A673 (cell line): Measurements from ENCODE around the gene STARD7. TPM values are rescaled to one million over a fixed set of nuclear protein-coding genes. Genes with fewer than 3 reads are reported as not detected.

Source experiments
- BruUV-seq: library from RNA; stranded (reverse); fragments of 400-500 nt; replicated peaks from 2 replicates; lab custom pipeline; 2021; lab: Mats Ljungman, UMichigan
- CTCF ChIA-PET: fragments of 300-600 bp; sonication (Branson Sonifier 250); formaldehyde crosslinking; loops from one replicate; lab custom pipeline; 2022; ENCODE audit warnings: antibody characterized with exemption; lab: Charles Lee
- POLR2A ChIA-PET: fragments of 300-600 bp; sonication (Branson Sonifier 250); formaldehyde crosslinking; loops from one replicate; lab custom pipeline; 2022; ENCODE audit warnings: antibody characterized with exemption; ENCODE audit not compliant: low non-redundant PET; lab: Charles Lee
- DNase-seq: peaks from one replicate; pipeline ENCODE4 v3.0.0-alpha.2; 2015; ENCODE audit warnings: low spot score
- H3K27ac ChIP-seq: fragments of 200-600 bp; sonication (generic); 2 replicates; pipeline ENCODE4 v1.5.1; 2016; ENCODE audit warnings: mixed run types, low read depth, mild to moderate bottlenecking, mixed read lengths, antibody characterized with exemption, low read length; ENCODE audit not compliant: poor library complexity, severe bottlenecking
- H3K27me3 ChIP-seq: fragments of 200-600 bp; sonication (generic); replicated peaks from 2 replicates; pipeline ENCODE4 v1.6.1; 2017; ENCODE audit warnings: mixed run types, low read depth, mild to moderate bottlenecking, mixed read lengths, antibody characterized with exemption, low read length; ENCODE audit not compliant: insufficient read depth, poor library complexity
- H3K36me3 ChIP-seq: fragments of 200-600 bp; sonication (generic); 2 replicates; pipeline ENCODE4 v1.6.1; 2016; ENCODE audit warnings: mixed run types, mild to moderate bottlenecking, mixed read lengths, antibody characterized with exemption, low read length; ENCODE audit not compliant: insufficient read depth, poor library complexity, severe bottlenecking
- H3K4me1 ChIP-seq: fragments of 200-600 bp; sonication (generic); 2 replicates; pipeline ENCODE4 v1.6.1; 2017; ENCODE audit warnings: mixed run types, mild to moderate bottlenecking, mixed read lengths, antibody characterized with exemption, low read length; ENCODE audit not compliant: insufficient read depth, poor library complexity, severe bottlenecking
- H3K4me3 ChIP-seq: fragments of 200-600 bp; sonication (generic); 2 replicates; pipeline ENCODE4 v1.5.1; 2016; ENCODE audit warnings: low read depth, mixed run types, mild to moderate bottlenecking, mixed read lengths, low read length; ENCODE audit not compliant: poor library complexity, severe bottlenecking
- H3K9me3 ChIP-seq: fragments of 200-600 bp; sonication (generic); 2 replicates; pipeline ENCODE4 v1.6.1; 2016; ENCODE audit warnings: mixed run types, low read depth, mild to moderate bottlenecking, mixed read lengths, antibody characterized with exemption, low read length; ENCODE audit not compliant: poor library complexity, severe bottlenecking
- CTCF ChIP-seq: fragments of 300-800, 200-600 bp; sonication (generic); conservative IDR thresholded peaks from 2 replicates; pipeline ENCODE4 v1.5.1; 2017; ENCODE audit warnings: low read depth, mild to moderate bottlenecking, antibody characterized with exemption, low read length, moderate library complexity, mixed read lengths
- EZH2 ChIP-seq: fragments of 200-600 bp; sonication (generic); IDR thresholded peaks from 2 replicates; pipeline ENCODE4 v1.6.1; 2017; ENCODE audit warnings: borderline replicate concordance, low read depth, mild to moderate bottlenecking, mixed read lengths, antibody characterized with exemption, low read length; ENCODE audit not compliant: poor library complexity, severe bottlenecking
- intact Hi-C: fragments of 100-400 bp; cut with micrococcal nuclease; formaldehyde crosslinking; loops from one replicate; pipeline ENCODE4 v1.10.0; 2022; ENCODE audit not compliant: unreplicated experiment
- total RNA-seq: library from RNA; stranded (reverse); gene quantifications from 2 replicates; pipeline ENCODE4 v1.2.3, GENCODE V29; 2021

STARD7 gene
- total RNA-seq, 1 experiment from 2014 or later = 201 TPM

- Histone ChIP-seq H3K27me3 (no peaks in the 10 kb centered on the region), H3K4me3 (no peak overlapping the region), H3K27ac (no peak overlapping the region), H3K9me3 (no peaks in the 10 kb centered on the region), H3K4me1 (peaks cover 7% of the 10 kb centered on the region), H3K36me3 (no peaks in the 10 kb centered on the region)
- BruUV-seq = no TSS peak
- no peak for TF ChIP-seq CTCF
- intact Hi-C loops = no loop called here
- no peak for DNase-seq
- POLR2A ChIA-PET = no interaction called here
- CTCF ChIA-PET = interaction anchor here (0.5 kb wide), 1 partner anchor 34 kb away, joined by 10 read pairs; no protein-coding TSS in a partner anchor
Measured at GRCh38 chr2:96241227-96241626, 32.6 kb upstream of the STARD7 start.

DNA sequence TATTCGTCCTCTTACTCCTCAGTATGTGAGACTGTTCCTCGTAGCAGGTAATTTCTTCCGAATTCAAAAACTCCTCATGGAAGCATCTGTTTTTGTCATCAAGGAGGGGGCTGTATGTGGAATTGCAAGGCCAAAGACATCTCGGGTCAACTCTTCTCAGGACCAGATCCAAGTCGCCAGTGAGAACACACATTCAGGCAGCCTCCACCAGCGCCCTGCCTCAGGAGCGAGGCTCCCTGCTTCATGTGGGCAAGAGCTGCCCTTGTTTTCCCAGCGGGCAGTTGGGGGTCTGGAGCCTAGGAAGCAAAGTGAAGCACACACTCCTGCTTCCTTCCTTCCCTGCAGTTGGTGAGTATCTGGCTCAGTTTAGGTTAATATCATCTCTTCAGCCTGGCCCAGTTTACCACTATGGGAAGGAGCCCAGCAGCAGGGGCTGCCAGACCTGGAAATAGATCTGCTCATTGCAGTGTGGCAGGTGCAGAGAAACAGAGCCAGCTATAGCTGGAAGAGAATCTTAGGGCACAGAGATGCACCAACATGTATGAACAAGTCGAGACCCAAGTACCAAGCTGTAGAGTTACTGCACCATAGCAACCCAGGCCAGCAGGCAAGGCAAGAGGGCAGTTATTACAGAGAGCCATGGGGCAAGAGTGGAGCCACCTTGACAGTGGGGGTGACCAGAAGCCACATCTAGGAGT lies 31.9 kb upstream of the STARD7 start:
- Histone ChIP-seq H3K36me3 (no peaks in the 10 kb centered on the region), H3K27me3 (no peaks in the 10 kb centered on the region), H3K27ac (no peak overlapping the region), H3K4me3 (no peak overlapping the region), H3K9me3 (no peaks in the 10 kb centered on the region), H3K4me1 (peaks cover 7% of the 10 kb centered on the region)
- POLR2A ChIA-PET = no interaction called here
- intact Hi-C loops = no loop called here
- TF ChIP-seq EZH2 = no peak
- no TSS peak for BruUV-seq
- CTCF ChIA-PET = no interaction called here
- DNase-seq = no peak

- Histone ChIP-seq H3K27me3 (no peaks in the 10 kb centered on the region), H3K36me3 (no peaks in the 10 kb centered on the region), H3K27ac (no peak overlapping the region), H3K9me3 (no peaks in the 10 kb centered on the region), H3K4me1 (peaks cover 7% of the 10 kb centered on the region), H3K4me3 (no peak overlapping the region)
- intact Hi-C loops = no loop called here
- CTCF ChIA-PET = no interaction called here
- TF ChIP-seq CTCF (no peak), EZH2 (no peak)
- POLR2A ChIA-PET = no interaction called here
- no TSS peak for BruUV-seq
- DNase-seq = no peak
Measured at GRCh38 chr2:96239745-96240264, 31.2 kb upstream of the STARD7 start.

GRCh38 chr2:96239091-96239490 lies 30.5 kb upstream of the STARD7 start:
- Histone ChIP-seq H3K27ac (no peak overlapping the region), H3K4me1 (peaks cover 7% of the 10 kb centered on the region), H3K36me3 (no peaks in the 10 kb centered on the region), H3K27me3 (no peaks in the 10 kb centered on the region), H3K9me3 (no peaks in the 10 kb centered on the region), H3K4me3 (no peak overlapping the region)
- intact Hi-C loops = no loop called here
- DNase-seq = no peak
- ChIA-PET CTCF (no interaction called here), POLR2A (no interaction called here)
- no peak for TF ChIP-seq CTCF
- TF ChIP-seq EZH2 = no peak
- no TSS peak for BruUV-seq
